SU-DHL-6 (cell line): ENCODE results near the gene MTOR.

Source experiments
- EZH2phosphoT487 ChIP-seq: fragments of 200-600 bp; sonication (generic), shearing (Covaris generic); conservative IDR thresholded peaks from 2 replicates; pipeline ENCODE4 v1.6.1; 2018; ENCODE audit warnings: mild to moderate bottlenecking, antibody characterized with exemption, low read length, moderate library complexity, mixed read lengths
- TF ChIP-seq, protein P1 (sequence below): fragments of 200-600 bp; sonication (generic); IDR thresholded peaks from one replicate; pipeline ENCODE4 v1.5.1; 2017; ENCODE audit warnings: antibody characterized with exemption, mild to moderate bottlenecking, low read length, moderate library complexity; ENCODE audit not compliant: insufficient read depth, poor library complexity, severe bottlenecking

GRCh38 chr1:11281518-11282331 lies 19.4 kb upstream of the MTOR start:
- TF ChIP-seq, protein P1, sequence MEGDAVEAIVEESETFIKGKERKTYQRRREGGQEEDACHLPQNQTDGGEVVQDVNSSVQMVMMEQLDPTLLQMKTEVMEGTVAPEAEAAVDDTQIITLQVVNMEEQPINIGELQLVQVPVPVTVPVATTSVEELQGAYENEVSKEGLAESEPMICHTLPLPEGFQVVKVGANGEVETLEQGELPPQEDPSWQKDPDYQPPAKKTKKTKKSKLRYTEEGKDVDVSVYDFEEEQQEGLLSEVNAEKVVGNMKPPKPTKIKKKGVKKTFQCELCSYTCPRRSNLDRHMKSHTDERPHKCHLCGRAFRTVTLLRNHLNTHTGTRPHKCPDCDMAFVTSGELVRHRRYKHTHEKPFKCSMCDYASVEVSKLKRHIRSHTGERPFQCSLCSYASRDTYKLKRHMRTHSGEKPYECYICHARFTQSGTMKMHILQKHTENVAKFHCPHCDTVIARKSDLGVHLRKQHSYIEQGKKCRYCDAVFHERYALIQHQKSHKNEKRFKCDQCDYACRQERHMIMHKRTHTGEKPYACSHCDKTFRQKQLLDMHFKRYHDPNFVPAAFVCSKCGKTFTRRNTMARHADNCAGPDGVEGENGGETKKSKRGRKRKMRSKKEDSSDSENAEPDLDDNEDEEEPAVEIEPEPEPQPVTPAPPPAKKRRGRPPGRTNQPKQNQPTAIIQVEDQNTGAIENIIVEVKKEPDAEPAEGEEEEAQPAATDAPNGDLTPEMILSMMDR, result no peak
- no peak for TF ChIP-seq EZH2phosphoT487
